Endodermal cell (in vitro differentiated cells): ENCODE results near the gene MIB2. TPM values are rescaled to one million over a fixed set of nuclear protein-coding genes. Genes with fewer than 3 reads are reported as not detected.

Experiments used
- DNase-seq: peaks from one replicate; pipeline ENCODE4 v3.0.0-alpha.2; 2017
- H3K27ac ChIP-seq: 2 replicates; pipeline ENCODE4 v1.5.1; 2013; ENCODE audit warnings: mild to moderate bottlenecking, low read depth, low read length, moderate library complexity
- H3K27me3 ChIP-seq: 2 replicates; pipeline ENCODE4 v1.6.1; 2013; ENCODE audit warnings: mild to moderate bottlenecking, low read length, moderate library complexity; ENCODE audit not compliant: insufficient read depth, control insufficient read depth, poor library complexity, severe bottlenecking
- H3K36me3 ChIP-seq: 2 replicates; pipeline ENCODE4 v1.7.0; 2013; ENCODE audit warnings: mild to moderate bottlenecking, low read length, moderate library complexity; ENCODE audit not compliant: control insufficient read depth, insufficient read depth
- H3K4me1 ChIP-seq: one replicate; pipeline ENCODE4 v1.7.0; 2013; ENCODE audit warnings: low read length; ENCODE audit not compliant: control insufficient read depth, insufficient read depth
- H3K4me3 ChIP-seq: 2 replicates; pipeline ENCODE4 v1.5.1; 2013; ENCODE audit warnings: mild to moderate bottlenecking, low read length, moderate library complexity
- H3K9ac ChIP-seq: 2 replicates; pipeline ENCODE4 v1.6.1; 2013; ENCODE audit warnings: mild to moderate bottlenecking, low read length, moderate library complexity; ENCODE audit not compliant: poor library complexity, severe bottlenecking; ENCODE audit errors: extremely low read depth
- H3K9me3 ChIP-seq: 2 replicates; pipeline ENCODE4 v1.6.1; 2013; ENCODE audit warnings: mild to moderate bottlenecking, low read length, moderate library complexity; ENCODE audit not compliant: control insufficient read depth
- H3K27ac Mint-ChIP-seq: 2 replicates; pipeline ENCODE4 v1.8.0; 2020; ENCODE audit warnings: mixed read lengths
- H3K27me3 Mint-ChIP-seq: 2 replicates; pipeline ENCODE4 v1.8.0; 2021; ENCODE audit warnings: mild to moderate bottlenecking, mixed read lengths; ENCODE audit not compliant: insufficient read depth
- H3K36me3 Mint-ChIP-seq: 2 replicates; pipeline ENCODE4 v1.8.0; 2020; ENCODE audit warnings: low read depth, mixed read lengths
- H3K4me1 Mint-ChIP-seq: 2 replicates; pipeline ENCODE4 v1.8.0; 2020; ENCODE audit warnings: mixed read lengths
- H3K4me3 Mint-ChIP-seq: 2 replicates; pipeline ENCODE4 v1.8.0; 2020; ENCODE audit warnings: mild to moderate bottlenecking, moderate library complexity, mixed read lengths
- H3K9me3 Mint-ChIP-seq: 2 replicates; pipeline ENCODE4 v1.8.0; 2020; ENCODE audit warnings: mild to moderate bottlenecking, mixed read lengths
- WGBS, 2 experiments: methylation state at CpG; one replicate each; pipeline versions ENCODE4 v1.1.5 to v1.1.7; 2013; ENCODE audit warnings: missing lambda C conversion rate in 2 of 2, mixed read lengths in 1 of 2; ENCODE audit not compliant: insufficient coverage in 1 of 2, insufficient read length in 1 of 2; 5-methylcytosine and 5-hydroxymethylcytosine counted together
- total RNA-seq, 2 donors: library from RNA; stranded (reverse); fragmentation: NEBNext Ultra II Directional in 1 of 2; extraction: Animal tissue kit (Norgen Biotek cat#: 25700) in 1 of 2; gene quantifications; 2 replicates in 1 of 2; 3 replicates in 1 of 2; pipeline ENCODE4 v1.2.1, GENCODE V29; 2021
- TF ChIP-seq, protein P1 (sequence below): fragments of 200-600 bp; sonication (generic); conservative IDR thresholded peaks from 2 replicates; pipeline ENCODE4 v1.5.0; 2021; ENCODE audit warnings: antibody characterized with exemption, mild to moderate bottlenecking

The MIB2 gene
- total RNA-seq, 2 donors from 2014 or later: 77.4 to 97.9 TPM

DNA sequence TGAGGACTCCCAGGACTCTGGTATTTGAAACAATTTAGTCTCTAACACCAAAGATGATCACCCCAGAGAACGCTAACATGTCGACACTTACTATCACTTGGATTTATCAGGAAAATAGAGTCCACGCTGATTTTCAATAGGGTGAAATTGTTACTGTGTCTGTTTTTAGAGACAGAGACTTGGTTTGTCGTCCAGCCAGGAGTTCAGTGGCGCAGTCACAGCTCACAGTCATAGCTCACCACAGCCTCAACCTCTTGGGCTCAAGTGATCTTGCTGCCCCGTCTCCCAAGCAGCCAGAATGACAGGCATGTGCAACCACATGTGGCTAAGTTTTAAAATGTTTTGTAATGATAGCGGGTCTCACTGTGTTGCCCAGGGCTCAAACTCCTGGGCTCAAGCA, 46.0 kb upstream of the MIB2 start:
- peaks cover 52% of the 10 kb centered on the region for H3K36me3 Mint-ChIP-seq
- Histone ChIP-seq H3K4me3 (no peak overlapping the region), H3K4me1 (no peaks in the 10 kb centered on the region), H3K36me3 (peaks cover 49% of the 10 kb centered on the region), H3K27me3 (no peaks in the 10 kb centered on the region), H3K27ac (no peak overlapping the region), H3K9me3 (peaks cover 6% of the 10 kb centered on the region), H3K9ac (no peak overlapping the region)
- 97 to 100% methylated on average over 2 to 7 of the region's 7 CpGs for WGBS, 2 experiments
- H3K4me3 Mint-ChIP-seq: no peak overlapping the region
- no peaks in the 10 kb centered on the region for H3K27me3 Mint-ChIP-seq
- H3K9me3 Mint-ChIP-seq: peaks cover 1% of the 10 kb centered on the region
- H3K4me1 Mint-ChIP-seq: peaks cover 5% of the 10 kb centered on the region
- no peak overlapping the region for H3K27ac Mint-ChIP-seq
- DNase-seq: no peak
- TF ChIP-seq, protein P1, sequence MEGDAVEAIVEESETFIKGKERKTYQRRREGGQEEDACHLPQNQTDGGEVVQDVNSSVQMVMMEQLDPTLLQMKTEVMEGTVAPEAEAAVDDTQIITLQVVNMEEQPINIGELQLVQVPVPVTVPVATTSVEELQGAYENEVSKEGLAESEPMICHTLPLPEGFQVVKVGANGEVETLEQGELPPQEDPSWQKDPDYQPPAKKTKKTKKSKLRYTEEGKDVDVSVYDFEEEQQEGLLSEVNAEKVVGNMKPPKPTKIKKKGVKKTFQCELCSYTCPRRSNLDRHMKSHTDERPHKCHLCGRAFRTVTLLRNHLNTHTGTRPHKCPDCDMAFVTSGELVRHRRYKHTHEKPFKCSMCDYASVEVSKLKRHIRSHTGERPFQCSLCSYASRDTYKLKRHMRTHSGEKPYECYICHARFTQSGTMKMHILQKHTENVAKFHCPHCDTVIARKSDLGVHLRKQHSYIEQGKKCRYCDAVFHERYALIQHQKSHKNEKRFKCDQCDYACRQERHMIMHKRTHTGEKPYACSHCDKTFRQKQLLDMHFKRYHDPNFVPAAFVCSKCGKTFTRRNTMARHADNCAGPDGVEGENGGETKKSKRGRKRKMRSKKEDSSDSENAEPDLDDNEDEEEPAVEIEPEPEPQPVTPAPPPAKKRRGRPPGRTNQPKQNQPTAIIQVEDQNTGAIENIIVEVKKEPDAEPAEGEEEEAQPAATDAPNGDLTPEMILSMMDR: no peak

DNA sequence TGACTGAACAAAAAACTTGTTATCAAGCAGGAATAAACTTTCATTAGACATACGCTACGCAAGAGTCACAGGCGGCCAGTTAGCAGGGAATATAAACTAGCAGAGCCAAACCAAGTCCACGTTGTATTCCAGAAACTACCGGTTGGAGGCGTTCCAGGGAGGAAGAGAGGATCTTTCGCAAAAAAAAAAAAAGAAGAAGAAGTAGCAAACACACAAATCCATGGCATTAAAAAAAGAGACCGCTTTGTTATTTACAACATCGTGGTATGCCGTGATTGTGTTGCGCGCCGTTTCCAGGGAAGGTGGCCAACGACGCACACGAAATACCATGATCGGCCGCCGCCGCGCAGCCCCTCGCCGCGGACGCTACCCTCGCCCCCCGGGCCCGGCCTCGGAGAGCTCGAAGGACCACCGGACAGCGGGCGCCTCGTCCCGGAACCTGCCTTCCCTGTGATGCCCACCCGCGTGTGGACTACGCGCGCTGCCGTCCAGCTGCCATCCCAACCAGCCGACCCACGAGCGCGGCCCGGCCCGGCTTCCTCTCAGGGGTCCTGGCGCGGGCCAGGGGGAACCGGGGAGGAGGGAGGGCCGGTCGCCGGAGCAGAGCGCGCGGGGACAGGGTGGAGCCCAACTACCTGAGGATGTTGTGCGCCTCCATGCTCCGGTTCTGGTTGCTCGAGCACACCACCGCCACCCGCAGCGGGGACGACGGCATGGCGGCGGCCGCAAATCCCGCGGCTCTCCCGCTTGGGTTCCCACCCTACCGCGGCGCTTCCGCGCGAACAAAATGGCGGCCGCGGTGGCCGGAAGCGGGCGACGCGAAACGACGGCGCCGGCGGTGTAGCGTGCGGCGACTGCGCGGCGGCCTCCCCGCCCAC, 41.2 kb upstream of the MIB2 start:
- H3K27ac Mint-ChIP-seq: peak overlapping the region; percentile 99
- peaks cover 25% of the 10 kb centered on the region for H3K36me3 Mint-ChIP-seq
- peak overlapping the region; percentile 96 for H3K4me3 Mint-ChIP-seq
- H3K4me1 Mint-ChIP-seq: peaks cover 9% of the 10 kb centered on the region
- 0 to 2% methylated on average over 49 to 96 of the region's 96 CpGs for WGBS, 2 experiments
- peaks cover 14% of the 10 kb centered on the region for H3K27me3 Mint-ChIP-seq
- Histone ChIP-seq H3K36me3 (peaks cover 23% of the 10 kb centered on the region), H3K9ac (peak overlapping the region; percentile 99), H3K4me1 (no peaks in the 10 kb centered on the region), H3K9me3 (no peaks in the 10 kb centered on the region), H3K27ac (peak overlapping the region; percentile 96), H3K27me3 (peaks cover 10% of the 10 kb centered on the region), H3K4me3 (peak overlapping the region; percentile 85)
- DNase-seq: peak; percentile 86
- H3K9me3 Mint-ChIP-seq: no peaks in the 10 kb centered on the region
- TF ChIP-seq, protein P1: peak; percentile 65

DNA sequence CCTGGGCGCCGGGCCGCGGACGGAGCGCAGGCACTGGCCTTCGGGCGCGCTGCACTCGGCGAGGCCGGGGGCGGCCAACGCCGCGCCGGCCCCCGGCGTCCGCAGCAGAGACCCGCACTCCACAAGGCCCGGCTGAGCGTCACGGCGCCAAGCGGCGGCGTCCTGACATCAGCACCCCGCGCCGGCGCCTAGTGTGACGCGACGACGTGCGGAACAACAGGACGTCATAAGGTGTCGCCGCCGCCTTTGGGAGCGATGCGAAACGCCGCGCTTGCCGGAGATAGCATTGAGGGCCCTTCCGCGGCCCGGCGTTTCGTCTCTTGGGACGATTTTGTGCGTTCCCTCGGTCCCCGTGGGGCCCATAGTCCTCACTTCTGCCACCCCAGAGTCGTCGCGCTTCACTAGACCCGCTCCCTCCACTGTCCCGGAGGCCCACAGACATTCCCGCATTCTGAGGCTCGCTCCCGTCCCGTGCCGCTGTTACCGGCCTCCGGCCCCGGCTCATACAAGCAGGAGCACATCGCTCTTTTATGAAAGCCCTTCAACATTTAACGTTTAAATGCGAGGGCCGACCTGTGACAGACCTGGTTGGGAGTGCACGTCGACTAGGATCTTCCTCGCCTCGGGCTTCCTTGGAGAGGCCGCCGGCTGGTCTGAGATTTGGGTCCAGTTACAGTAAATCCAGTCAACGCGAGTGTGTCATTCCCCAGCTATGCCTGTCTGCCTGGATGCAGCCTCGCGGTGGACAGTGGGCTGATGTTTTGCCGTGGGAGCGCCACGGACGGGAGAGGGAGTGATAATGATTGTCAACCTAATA, 40.4 kb upstream of the MIB2 start, which contains the start of gene SSU72:
TSS of gene SSU72 (minus strand) at position 143 of the 817 bp plus-strand sequence. CDS start 306 bp downstream, outside the sequence.
- peak within 1 kb of the TSS; percentile 85 for H3K4me3 ChIP-seq
- peaks cover 17% of the 10 kb centered on the region for H3K36me3 Mint-ChIP-seq
- TF ChIP-seq, protein P1: no peak
- H3K9me3 Mint-ChIP-seq: no peaks in the 10 kb centered on the region
- peaks cover 9% of the 10 kb centered on the region for H3K4me1 Mint-ChIP-seq
- H3K27ac ChIP-seq: peak within 1 kb of the TSS; percentile 96
- peak; percentile 96 for DNase-seq
- H3K27me3 Mint-ChIP-seq: peaks cover 15% of the 10 kb centered on the region
- H3K4me3 Mint-ChIP-seq: peak within 1 kb of the TSS; percentile 96
- no peaks in the 10 kb centered on the region for H3K4me1 ChIP-seq
- peaks cover 15% of the 10 kb centered on the region for H3K36me3 ChIP-seq
- 1 to 3% methylated on average over 41 to 87 of the region's 87 CpGs for WGBS, 2 experiments
- H3K27ac Mint-ChIP-seq: peak within 1 kb of the TSS; percentile 100
- H3K9ac ChIP-seq: peak within 1 kb of the TSS; percentile 99
- H3K27me3 ChIP-seq: peaks cover 10% of the 10 kb centered on the region
- H3K9me3 ChIP-seq: no peaks in the 10 kb centered on the region
